ENCODE data around the gene HOXA13.
A peak's percentile ranks its signal among the peaks of the same experiment; 100 is the strongest.

Gene HOXA13

GRCh38 chr7:27161721-27162560, 38.0 kb downstream of the HOXA13 start:
- Histone ChIP-seq H3K27ac (peak overlapping the region; percentile 40), H3K36me3 (no peaks in the 10 kb centered on the region), H3K4me3 (ENCODE audit: low read depth in 1 of 2, low read length in 1 of 2) (peak overlapping the region in 1 of 2 experiments; percentile 85), H3K27me3 (peaks cover 100% of the 10 kb centered on the region), H3K4me1 (ENCODE audit: control insufficient read depth in 1 of 2, insufficient read depth in 1 of 2, low read depth in 1 of 2, low read length in 1 of 2) (peaks cover 54 to 78% of the 10 kb centered on the region in 2 experiments), H3K9me3 (no peaks in the 10 kb centered on the region)
- TF ChIP-seq CTCF (IDR thresholded peaks at IDR 0.05), result no peak

GRCh38 chr7:27161214-27161720, 38.6 kb downstream of the HOXA13 start:
- peaks cover 51 to 78% of the 10 kb centered on the region in 2 experiments for H3K4me1 ChIP-seq (ENCODE audit: control insufficient read depth in 1 of 2, insufficient read depth in 1 of 2, low read depth in 1 of 2, low read length in 1 of 2)
- TF ChIP-seq CTCF (IDR thresholded peaks at IDR 0.05), result peak; percentile 53
- peak overlapping the region; percentile 74 to 85 for H3K4me3 ChIP-seq (ENCODE audit: low read depth in 1 of 2, low read length in 1 of 2)
- H3K9me3 ChIP-seq, result no peaks in the 10 kb centered on the region
- H3K27me3 ChIP-seq, result peaks cover 100% of the 10 kb centered on the region
- H3K36me3 ChIP-seq, result no peaks in the 10 kb centered on the region
- peak overlapping the region; percentile 40 for H3K27ac ChIP-seq

DNA sequence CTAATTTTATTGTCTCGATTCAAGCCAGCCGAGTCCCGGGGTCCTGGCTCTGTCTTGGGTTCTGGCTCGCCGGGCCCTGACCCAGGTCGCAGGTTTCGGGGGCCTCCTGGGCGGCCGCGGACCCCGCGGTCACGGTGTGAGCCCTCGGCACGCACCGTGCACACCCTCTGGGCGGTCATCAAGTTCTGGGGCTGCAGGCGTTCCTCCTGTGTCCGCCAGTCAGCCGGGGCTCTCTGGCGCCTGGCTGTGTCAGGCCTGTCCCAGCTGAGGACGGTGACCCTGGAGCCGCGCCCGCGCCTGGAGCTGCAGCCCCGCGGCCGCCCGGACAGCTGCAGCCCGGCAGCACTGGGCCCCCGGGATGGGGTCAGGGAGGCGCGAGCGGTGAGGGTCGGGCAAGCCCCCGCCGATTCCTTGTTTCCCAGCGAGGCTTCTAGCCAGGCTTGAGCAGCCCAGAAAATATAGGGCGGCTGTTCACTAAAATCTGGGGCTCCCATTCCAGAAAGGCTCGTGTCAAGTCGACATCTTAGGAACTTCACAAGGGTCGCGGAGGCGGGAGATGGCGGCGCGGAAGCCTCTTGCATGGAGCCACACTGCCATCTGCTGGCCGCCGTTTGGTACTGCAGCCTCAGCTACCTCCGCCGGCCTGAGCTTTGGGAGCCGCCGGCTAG, 39.2 kb downstream of the HOXA13 start:
- peak; percentile 98 for TF ChIP-seq CTCF (IDR thresholded peaks at IDR 0.05)
- Histone ChIP-seq H3K9me3 (no peaks in the 10 kb centered on the region), H3K4me1 (ENCODE audit: control insufficient read depth in 1 of 2, insufficient read depth in 1 of 2, low read depth in 1 of 2, low read length in 1 of 2) (peaks cover 51 to 78% of the 10 kb centered on the region in 2 experiments), H3K36me3 (no peaks in the 10 kb centered on the region), H3K27ac (peak overlapping the region; percentile 40), H3K4me3 (ENCODE audit: low read depth in 1 of 2, low read length in 1 of 2) (peak overlapping the region; percentile 74 to 85), H3K27me3 (peaks cover 100% of the 10 kb centered on the region)

DNA sequence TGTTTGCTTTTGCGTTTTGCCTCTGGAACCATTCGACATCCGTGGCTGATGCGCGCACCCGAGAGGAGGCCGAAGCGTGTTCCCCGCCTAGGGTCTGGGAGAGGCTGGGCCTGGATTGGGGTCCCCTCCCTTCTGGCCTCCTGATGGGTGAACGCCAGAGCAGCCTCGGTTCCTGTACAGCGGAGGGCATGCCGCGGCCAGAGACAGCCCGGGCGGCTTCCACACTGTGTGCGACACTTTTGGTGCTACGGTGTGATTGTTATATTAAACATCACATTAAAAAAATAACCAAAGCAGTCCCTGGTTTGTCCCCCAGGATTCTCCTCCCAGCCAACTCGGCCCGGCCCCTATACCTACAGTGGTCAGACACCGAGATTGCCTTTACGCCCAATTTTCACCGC, 39.7 kb downstream of the HOXA13 start:
- no peaks in the 10 kb centered on the region for H3K9me3 ChIP-seq
- peaks cover 100% of the 10 kb centered on the region for H3K27me3 ChIP-seq
- H3K4me1 ChIP-seq (ENCODE audit: control insufficient read depth in 1 of 2, insufficient read depth in 1 of 2, low read depth in 1 of 2, low read length in 1 of 2), result peaks cover 50 to 78% of the 10 kb centered on the region in 2 experiments

More for the DNA sequence above, 39.7 kb downstream of the HOXA13 start:
- Histone ChIP-seq H3K4me3 (ENCODE audit: low read depth in 1 of 2, low read length in 1 of 2) (peak overlapping the region in 1 of 2 experiments; percentile 85), H3K36me3 (no peaks in the 10 kb centered on the region), H3K27ac (no peak overlapping the region)
- TF ChIP-seq CTCF (IDR thresholded peaks at IDR 0.05), result no peak
